Kidney (tissue), 14 donors: Measurements from ENCODE around the gene ZDHHC18. TPM values are rescaled to one million over a fixed set of nuclear protein-coding genes. Genes with fewer than 3 reads are reported as not detected.
"Not testable (repeated sequence)": the region's sequence is repeated elsewhere in the genome, so short reads cannot be mapped to it uniquely, and the experiment has no call there.

Experiments used
- DNase-seq, 5 donors: peaks; one replicate each; pipeline ENCODE4 v3.0.0-alpha.2; 2013 to 2020
- FAIRE-seq: peaks from 2 replicates; lab custom pipeline; 2012; peaks lifted over from hg19 to GRCh38; lab: Jason Lieb, UNC
- H3K27ac ChIP-seq, 2 donors: one replicate each; pipeline ENCODE4 v1.7.0; 2013; ENCODE audit warnings: low read depth in 2 of 2, low read length in 2 of 2, inconsistent platforms in 1 of 2
- H3K27me3 ChIP-seq: one replicate; pipeline ENCODE4 v1.7.1; 2013; ENCODE audit warnings: low read length, inconsistent platforms; ENCODE audit not compliant: control insufficient read depth, insufficient read depth
- H3K36me3 ChIP-seq, 3 donors: one replicate each; pipeline versions ENCODE4 v1.7.0 to v1.7.1; 2013; ENCODE audit warnings: low read length in 3 of 3, control low read depth in 1 of 3, inconsistent platforms in 1 of 3; ENCODE audit not compliant: insufficient read depth in 3 of 3, control insufficient read depth in 2 of 3
- H3K4me1 ChIP-seq, 3 donors: one replicate each; pipeline versions ENCODE4 v1.7.0 to v1.7.1; 2013; ENCODE audit warnings: low read length in 3 of 3, inconsistent platforms in 1 of 3, low read depth in 1 of 3; ENCODE audit not compliant: control insufficient read depth in 2 of 3, insufficient read depth in 2 of 3
- H3K4me3 ChIP-seq, 3 donors: one replicate each; pipeline versions ENCODE4 v1.7.0 to v1.8.1; 2013; ENCODE audit warnings: low read length in 3 of 3, control low read depth in 1 of 3, inconsistent platforms in 1 of 3
- H3K9ac ChIP-seq, 3 donors: one replicate each; pipeline versions ENCODE4 v1.7.0 to v1.7.1; 2013; ENCODE audit warnings: low read length in 3 of 3, control low read depth in 1 of 3, inconsistent platforms in 1 of 3
- H3K9me3 ChIP-seq, 3 donors: one replicate each; pipeline versions ENCODE4 v1.7.0 to v1.7.1; 2013; ENCODE audit warnings: low read length in 3 of 3, control low read depth in 1 of 3, inconsistent platforms in 1 of 3; ENCODE audit not compliant: control insufficient read depth in 2 of 3, insufficient read depth in 1 of 3
- intact Hi-C: fragments of 100-400 bp; cut with DNase I; formaldehyde crosslinking; loops from one replicate; pipeline ENCODE4 v1.11.1; 2022
- polyA plus RNA-seq: library from polyadenylated mRNA; stranded (reverse); fragments of 350-450 nt; fragmentation: Illumina TruSeq; extraction: RNeasy Lipid Tissue Mini Kit (QIAGEN cat#74804); gene quantifications from one replicate; pipeline ENCODE4 v1.2.3, GENCODE V29; 2014; ENCODE audit warnings: low read depth, low replicate concordance; ENCODE audit not compliant: insufficient read depth
- total RNA-seq: library from RNA; stranded (reverse); fragmentation: NEBNext Ultra II Directional; extraction: Animal tissue kit (Norgen Biotek cat#: 25700); gene quantifications from one replicate; pipeline ENCODE4 v1.2.1, GENCODE V29; 2021
- TF ChIP-seq, protein P1 (sequence below): IDR thresholded peaks from 3 replicates; pipeline ENCODE4 v1.5.1; 2012; ENCODE audit warnings: mild to moderate bottlenecking, moderate library complexity, borderline replicate concordance; ENCODE audit not compliant: insufficient read depth; ENCODE audit errors: extremely low read depth
- donor health status: control.
- donor health status: control.
- donor health status: control.
- donor health status: control.
- donor health status: control.
- donor health status: DM: yes; HTN: yes; CAD: no.
- donor health status: Normal renal cell carcinoma (clear cell type).

ZDHHC18 gene
- total and polyA plus RNA-seq, 2 donors from 2014 or later: 6.7 to 15.6 TPM

GRCh38 chr1:26797627-26798026 is 28.9 kb upstream of the ZDHHC18 start:
- TF ChIP-seq, protein P1, sequence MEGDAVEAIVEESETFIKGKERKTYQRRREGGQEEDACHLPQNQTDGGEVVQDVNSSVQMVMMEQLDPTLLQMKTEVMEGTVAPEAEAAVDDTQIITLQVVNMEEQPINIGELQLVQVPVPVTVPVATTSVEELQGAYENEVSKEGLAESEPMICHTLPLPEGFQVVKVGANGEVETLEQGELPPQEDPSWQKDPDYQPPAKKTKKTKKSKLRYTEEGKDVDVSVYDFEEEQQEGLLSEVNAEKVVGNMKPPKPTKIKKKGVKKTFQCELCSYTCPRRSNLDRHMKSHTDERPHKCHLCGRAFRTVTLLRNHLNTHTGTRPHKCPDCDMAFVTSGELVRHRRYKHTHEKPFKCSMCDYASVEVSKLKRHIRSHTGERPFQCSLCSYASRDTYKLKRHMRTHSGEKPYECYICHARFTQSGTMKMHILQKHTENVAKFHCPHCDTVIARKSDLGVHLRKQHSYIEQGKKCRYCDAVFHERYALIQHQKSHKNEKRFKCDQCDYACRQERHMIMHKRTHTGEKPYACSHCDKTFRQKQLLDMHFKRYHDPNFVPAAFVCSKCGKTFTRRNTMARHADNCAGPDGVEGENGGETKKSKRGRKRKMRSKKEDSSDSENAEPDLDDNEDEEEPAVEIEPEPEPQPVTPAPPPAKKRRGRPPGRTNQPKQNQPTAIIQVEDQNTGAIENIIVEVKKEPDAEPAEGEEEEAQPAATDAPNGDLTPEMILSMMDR: no peak
- Histone ChIP-seq H3K4me3 (no peak overlapping the region), H3K4me1 (peaks cover 0 to 8% (median 7%) of the 10 kb centered on the region in 3 donors), H3K9me3 (no peaks in the 10 kb centered on the region), H3K27me3 (no peaks in the 10 kb centered on the region), H3K9ac (no peak overlapping the region), H3K27ac (no peak overlapping the region), H3K36me3 (peaks cover 0 to 12% (median 11%) of the 10 kb centered on the region in 3 donors)
- intact Hi-C loops: no loop called here
- peak in 1 of 5 donors; percentile 12 for DNase-seq
- no peak for FAIRE-seq

- Histone ChIP-seq H3K36me3 (peaks cover 0 to 6% (median 5%) of the 10 kb centered on the region in 3 donors), H3K4me1 (peaks cover 0 to 8% (median 7%) of the 10 kb centered on the region in 3 donors), H3K9me3 (no peaks in the 10 kb centered on the region), H3K27ac (peak overlapping the region; percentile 53 to 68), H3K27me3 (no peaks in the 10 kb centered on the region), H3K9ac (no peak overlapping the region), H3K4me3 (no peak overlapping the region)
- DNase-seq (peak in 1 of 5 donors; percentile 37), FAIRE-seq (no peak)
- intact Hi-C loops: loop anchor here (10.0 kb wide), 1 partner anchor 85 kb away; no protein-coding TSS in a partner anchor
- TF ChIP-seq, protein P1: no peak
Observed at GRCh38 chr1:26799479-26800142, 26.9 kb upstream of the ZDHHC18 start.

GRCh38 chr1:26803932-26804331 is 22.6 kb upstream of the ZDHHC18 start:
- H3K4me3 ChIP-seq, H3K4me1 ChIP-seq, FAIRE-seq, H3K9me3 ChIP-seq, H3K27me3 ChIP-seq, H3K36me3 ChIP-seq, H3K27ac ChIP-seq, H3K9ac ChIP-seq: not testable (repeated sequence)
- intact Hi-C loops: loop anchor here (10.0 kb wide), 1 partner anchor 81 kb away; no protein-coding TSS in a partner anchor
- peak in 1 of 5 donors; percentile 67 for DNase-seq

GRCh38 chr1:26810105-26810504 is 16.4 kb upstream of the ZDHHC18 start:
- peak; percentile 33 for FAIRE-seq
- H3K4me1 ChIP-seq, intact Hi-C loops, H3K4me3 ChIP-seq, H3K9me3 ChIP-seq, H3K36me3 ChIP-seq, H3K9ac ChIP-seq, H3K27me3 ChIP-seq, H3K27ac ChIP-seq: not testable (repeated sequence)
- DNase-seq: peak in 4 of 5 donors; percentile 68 to 91 (median 81)
- TF ChIP-seq, protein P1: peak; percentile 86
